ENCODE measurements around the gene UBN2. TPM values are rescaled to one million over a fixed set of nuclear protein-coding genes. Genes with fewer than 3 reads are reported as not detected.

UBN2 gene
- 10 to 100 TPM; 45.3 to 48.8 TPM for total RNA-seq
- polyA plus RNA-seq (2013, experiment 1 of 2), result 8.1 TPM
- 9.1 TPM for polyA plus RNA-seq (2013, experiment 2 of 2)
- long read RNA-seq, experiment 1, partial matches to known transcripts, result 0 of 6 reads
- long read RNA-seq, experiment 1, other reads (novel, unspliced or antisense), result 6 of 6 reads
- long read RNA-seq, experiment 2, full-length matches to known transcripts, result 1 of 23 reads
- long read RNA-seq, experiment 2, partial matches to known transcripts, result 2 of 23 reads
- long read RNA-seq, experiment 2, other reads (novel, unspliced or antisense), result 20 of 23 reads
- long read RNA-seq, experiment 3, partial matches to known transcripts, result 3 of 9 reads
- long read RNA-seq, experiment 3, other reads (novel, unspliced or antisense), result 6 of 9 reads
- long read RNA-seq, experiment 4, partial matches to known transcripts, result 0 of 3 reads
- long read RNA-seq, experiment 4, other reads (novel, unspliced or antisense), result 3 of 3 reads

DNA sequence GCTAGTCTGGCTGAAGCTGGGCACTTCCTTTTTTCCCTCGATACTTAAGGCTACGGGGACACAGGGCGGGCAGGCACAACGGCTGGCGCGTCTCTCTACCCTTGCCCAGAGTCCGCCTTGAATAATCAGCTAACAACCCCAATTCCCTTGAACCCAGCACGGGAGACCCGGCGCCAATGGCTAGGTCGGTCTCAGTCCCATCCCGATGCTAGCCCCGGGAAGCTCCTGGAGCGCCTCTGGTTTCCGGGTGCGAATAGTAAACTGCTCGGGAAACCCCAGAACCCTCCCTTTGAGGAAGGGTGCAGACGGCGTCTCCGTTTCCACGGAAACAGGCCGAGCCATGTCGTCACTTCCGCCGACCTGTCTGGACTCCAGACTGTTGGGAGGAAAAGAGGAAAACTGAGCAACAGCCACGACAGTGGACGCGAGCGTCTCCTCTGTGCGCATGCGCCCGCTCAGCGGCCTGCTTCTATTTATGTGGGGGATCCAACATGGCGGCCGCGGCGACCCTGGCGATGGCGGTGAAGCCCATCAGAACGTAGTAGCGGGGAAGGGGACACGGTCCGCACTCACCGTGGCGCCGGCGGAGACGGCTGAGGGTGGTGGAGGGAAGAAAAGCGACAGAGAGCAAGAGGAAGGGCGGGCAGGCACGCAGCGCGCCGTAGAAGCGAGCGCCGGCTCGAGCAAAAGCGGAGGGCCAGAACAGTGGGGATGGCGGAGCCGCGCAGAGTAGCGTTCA lies at the start of gene UBN2:
Gene UBN2, plus strand, starts transcription at position 464 of the 739 bp plus-strand sequence. Its CDS starts 248 bp downstream, at position 712.
- Histone ChIP-seq H3K4me3 (ENCODE audit: low read length) (peak within 1 kb of the TSS; percentile 96), H3K9ac (ENCODE audit: extremely low read depth, low read length, poor library complexity, severe bottlenecking) (peak within 1 kb of the TSS; percentile 83), H3K36me3 (ENCODE audit: control insufficient read depth, insufficient read depth, low read length) (no peaks in the 10 kb centered on the region), H3K9me3 (ENCODE audit: control insufficient read depth, low read length) (peaks cover 8% of the 10 kb centered on the region), H3K27me3 (ENCODE audit: control insufficient read depth, insufficient read depth, low read length, poor library complexity, severe bottlenecking) (no peaks in the 10 kb centered on the region), H3K27ac (ENCODE audit: low read depth, low read length) (peak within 1 kb of the TSS; percentile 47), H3K4me1 (ENCODE audit: control insufficient read depth, insufficient read depth, low read length) (no peaks in the 10 kb centered on the region)
- H3K4me1 Mint-ChIP-seq, result peaks cover 23% of the 10 kb centered on the region
- peak within 1 kb of the TSS; percentile 95 for H3K4me3 Mint-ChIP-seq
- TF ChIP-seq, protein P1, sequence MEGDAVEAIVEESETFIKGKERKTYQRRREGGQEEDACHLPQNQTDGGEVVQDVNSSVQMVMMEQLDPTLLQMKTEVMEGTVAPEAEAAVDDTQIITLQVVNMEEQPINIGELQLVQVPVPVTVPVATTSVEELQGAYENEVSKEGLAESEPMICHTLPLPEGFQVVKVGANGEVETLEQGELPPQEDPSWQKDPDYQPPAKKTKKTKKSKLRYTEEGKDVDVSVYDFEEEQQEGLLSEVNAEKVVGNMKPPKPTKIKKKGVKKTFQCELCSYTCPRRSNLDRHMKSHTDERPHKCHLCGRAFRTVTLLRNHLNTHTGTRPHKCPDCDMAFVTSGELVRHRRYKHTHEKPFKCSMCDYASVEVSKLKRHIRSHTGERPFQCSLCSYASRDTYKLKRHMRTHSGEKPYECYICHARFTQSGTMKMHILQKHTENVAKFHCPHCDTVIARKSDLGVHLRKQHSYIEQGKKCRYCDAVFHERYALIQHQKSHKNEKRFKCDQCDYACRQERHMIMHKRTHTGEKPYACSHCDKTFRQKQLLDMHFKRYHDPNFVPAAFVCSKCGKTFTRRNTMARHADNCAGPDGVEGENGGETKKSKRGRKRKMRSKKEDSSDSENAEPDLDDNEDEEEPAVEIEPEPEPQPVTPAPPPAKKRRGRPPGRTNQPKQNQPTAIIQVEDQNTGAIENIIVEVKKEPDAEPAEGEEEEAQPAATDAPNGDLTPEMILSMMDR (conservative IDR thresholded peaks at IDR 0.05), result no peak
- H3K36me3 Mint-ChIP-seq (ENCODE audit: low read depth), result no peaks in the 10 kb centered on the region
- 0% methylated on average over 35 to 63 of the region's 63 CpGs for WGBS, 2 experiments (ENCODE audit: insufficient coverage in 1 of 2, insufficient read length in 1 of 2)
- DNase-seq, result peak; percentile 99
- H3K9me3 Mint-ChIP-seq, result peaks cover 9% of the 10 kb centered on the region
- H3K27me3 Mint-ChIP-seq (ENCODE audit: insufficient read depth), result no peaks in the 10 kb centered on the region
- peak within 1 kb of the TSS; percentile 96 for H3K27ac Mint-ChIP-seq

DNA sequence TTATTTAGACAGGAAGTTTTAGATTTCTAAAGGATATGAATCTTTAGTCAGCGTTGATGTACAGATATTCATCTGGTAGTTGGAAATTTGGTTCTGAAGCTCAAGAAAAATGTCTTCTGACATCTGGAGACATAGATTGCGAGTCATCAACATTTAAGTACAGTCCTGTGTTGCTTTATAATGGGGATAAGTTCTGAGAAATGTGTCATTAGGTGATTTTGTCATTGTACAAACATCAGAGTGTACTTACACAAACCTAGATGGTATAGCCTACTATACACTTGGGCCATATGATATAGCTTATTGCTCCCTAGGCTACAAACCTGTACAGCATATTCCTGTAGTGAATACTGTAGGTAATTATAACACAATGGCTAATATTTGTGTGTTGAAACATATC lies 49.6 kb upstream of the UBN2 start:
- no peak overlapping the region for H3K4me3 ChIP-seq (ENCODE audit: low read length)
- Mint-ChIP-seq H3K36me3 (ENCODE audit: low read depth) (peaks cover 16% of the 10 kb centered on the region), H3K9me3 (no peaks in the 10 kb centered on the region), H3K4me1 (peaks cover 34% of the 10 kb centered on the region), H3K27ac (no peak overlapping the region), H3K4me3 (no peak overlapping the region), H3K27me3 (ENCODE audit: insufficient read depth) (no peaks in the 10 kb centered on the region)
- TF ChIP-seq, protein P1 (conservative IDR thresholded peaks at IDR 0.05), result no peak
- H3K27me3 ChIP-seq (ENCODE audit: control insufficient read depth, insufficient read depth, low read length, poor library complexity, severe bottlenecking), result no peaks in the 10 kb centered on the region
- WGBS, 2 experiments (ENCODE audit: insufficient coverage in 1 of 2, insufficient read length in 1 of 2), result 88 to 90% methylated on average over 2 of the region's 2 CpGs
- H3K27ac ChIP-seq (ENCODE audit: low read depth, low read length), result no peak overlapping the region
- H3K36me3 ChIP-seq (ENCODE audit: control insufficient read depth, insufficient read depth, low read length), result peaks cover 12% of the 10 kb centered on the region
- H3K4me1 ChIP-seq (ENCODE audit: control insufficient read depth, insufficient read depth, low read length), result no peaks in the 10 kb centered on the region
- no peak overlapping the region for H3K9ac ChIP-seq (ENCODE audit: extremely low read depth, low read length, poor library complexity, severe bottlenecking)
- H3K9me3 ChIP-seq (ENCODE audit: control insufficient read depth, low read length), result no peaks in the 10 kb centered on the region
- DNase-seq, result no peak

DNA sequence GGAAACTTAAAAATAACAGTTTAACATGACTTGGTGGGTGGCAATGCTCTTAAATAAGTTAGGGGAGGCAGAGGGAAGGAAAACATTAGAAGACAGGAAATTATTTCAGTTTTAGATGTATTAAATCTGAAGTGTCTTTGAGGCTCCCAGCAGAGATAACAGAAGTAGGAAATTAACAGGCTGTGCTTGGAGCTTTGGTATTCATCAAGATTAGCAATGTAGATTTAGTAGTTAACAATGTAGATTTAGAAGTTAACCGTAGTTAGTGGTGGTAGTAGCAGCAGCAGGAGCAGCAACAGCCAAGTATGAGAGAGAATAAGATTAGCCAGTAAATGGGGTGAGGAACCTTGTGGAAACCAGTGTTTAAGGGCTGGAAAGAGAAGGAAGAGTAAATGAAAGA lies 48.7 kb upstream of the UBN2 start:
- Histone ChIP-seq H3K4me1 (ENCODE audit: control insufficient read depth, insufficient read depth, low read length) (no peaks in the 10 kb centered on the region), H3K4me3 (ENCODE audit: low read length) (peak overlapping the region; percentile 26), H3K27ac (ENCODE audit: low read depth, low read length) (no peak overlapping the region), H3K9ac (ENCODE audit: extremely low read depth, low read length, poor library complexity, severe bottlenecking) (no peak overlapping the region), H3K9me3 (ENCODE audit: control insufficient read depth, low read length) (no peaks in the 10 kb centered on the region), H3K27me3 (ENCODE audit: control insufficient read depth, insufficient read depth, low read length, poor library complexity, severe bottlenecking) (no peaks in the 10 kb centered on the region), H3K36me3 (ENCODE audit: control insufficient read depth, insufficient read depth, low read length) (peaks cover 16% of the 10 kb centered on the region)
- Mint-ChIP-seq H3K27ac (peak overlapping the region; percentile 61), H3K9me3 (no peaks in the 10 kb centered on the region), H3K4me3 (peak overlapping the region; percentile 16), H3K27me3 (ENCODE audit: insufficient read depth) (no peaks in the 10 kb centered on the region), H3K4me1 (peaks cover 34% of the 10 kb centered on the region), H3K36me3 (ENCODE audit: low read depth) (peaks cover 20% of the 10 kb centered on the region)
- peak; percentile 48 for DNase-seq
- WGBS, 2 experiments (ENCODE audit: insufficient coverage in 1 of 2, insufficient read length in 1 of 2), result 6 to 25% methylated on average over 1 of the region's 1 CpG
- TF ChIP-seq, protein P1 (conservative IDR thresholded peaks at IDR 0.05), result no peak

Data from endodermal cell (in vitro differentiated cells).